GM23248 (cell line): ENCODE results near the gene PTCH1.

Experiments used
- EZH2 ChIP-seq: fragments of 200-600 bp; sonication (generic); IDR thresholded peaks from 2 replicates; pipeline ENCODE4 v1.6.1; 2018; ENCODE audit warnings: antibody characterized with exemption, mild to moderate bottlenecking; ENCODE audit not compliant: insufficient read depth, poor library complexity, severe bottlenecking
- EZH2phosphoT487 ChIP-seq: fragments of 200-600 bp; sonication (generic); IDR thresholded peaks from 2 replicates; pipeline ENCODE4 v1.6.1; 2018; ENCODE audit warnings: antibody characterized with exemption, moderate library complexity, mild to moderate bottlenecking, low read depth; ENCODE audit not compliant: insufficient read depth

- TF ChIP-seq EZH2 (no peak), EZH2phosphoT487 (no peak)
Measured at GRCh38 chr9:95415158-95415557, 101.6 kb downstream of the PTCH1 start.
